Cardiac fibroblast (primary cell): ENCODE measurements around the gene PRIMA1.

Experiments used
- DNase-seq, 2 donors: peaks; one replicate each; pipeline versions ENCODE4 v3.0.0 to v3.0.0-alpha.2; 2010; ENCODE audit warnings: low read depth in 2 of 2
- H3K4me3 ChIP-seq, 2 donors: replicated peaks in 1 of 2; 1 replicate in 1 of 2; 2 replicates in 1 of 2; pipeline ENCODE4 v1.5.1; 2011; ENCODE audit warnings: low read depth in 2 of 2, low read length in 2 of 2, mild to moderate bottlenecking in 2 of 2, moderate library complexity in 1 of 2
- TF ChIP-seq, protein P1 (sequence below): IDR thresholded peaks from one replicate; pipeline ENCODE4 v1.5.1; 2011; ENCODE audit warnings: low read depth, mild to moderate bottlenecking, low read length, inconsistent platforms

Gene PRIMA1

GRCh38 chr14:93788293-93788542 lies at the start of gene PRIMA1:
PRIMA1 (minus strand) TSS chr14:93788485; CDS start chr14:93787718, 767 bp downstream.
- TF ChIP-seq, protein P1, sequence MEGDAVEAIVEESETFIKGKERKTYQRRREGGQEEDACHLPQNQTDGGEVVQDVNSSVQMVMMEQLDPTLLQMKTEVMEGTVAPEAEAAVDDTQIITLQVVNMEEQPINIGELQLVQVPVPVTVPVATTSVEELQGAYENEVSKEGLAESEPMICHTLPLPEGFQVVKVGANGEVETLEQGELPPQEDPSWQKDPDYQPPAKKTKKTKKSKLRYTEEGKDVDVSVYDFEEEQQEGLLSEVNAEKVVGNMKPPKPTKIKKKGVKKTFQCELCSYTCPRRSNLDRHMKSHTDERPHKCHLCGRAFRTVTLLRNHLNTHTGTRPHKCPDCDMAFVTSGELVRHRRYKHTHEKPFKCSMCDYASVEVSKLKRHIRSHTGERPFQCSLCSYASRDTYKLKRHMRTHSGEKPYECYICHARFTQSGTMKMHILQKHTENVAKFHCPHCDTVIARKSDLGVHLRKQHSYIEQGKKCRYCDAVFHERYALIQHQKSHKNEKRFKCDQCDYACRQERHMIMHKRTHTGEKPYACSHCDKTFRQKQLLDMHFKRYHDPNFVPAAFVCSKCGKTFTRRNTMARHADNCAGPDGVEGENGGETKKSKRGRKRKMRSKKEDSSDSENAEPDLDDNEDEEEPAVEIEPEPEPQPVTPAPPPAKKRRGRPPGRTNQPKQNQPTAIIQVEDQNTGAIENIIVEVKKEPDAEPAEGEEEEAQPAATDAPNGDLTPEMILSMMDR = no peak
- DNase-seq = no peak
- no peak within 1 kb of the TSS for H3K4me3 ChIP-seq

GRCh38 chr14:93834699-93835371 lies 46.5 kb upstream of the PRIMA1 start:
- TF ChIP-seq, protein P1 = no peak
- H3K4me3 ChIP-seq = no peak overlapping the region
- DNase-seq = no peak

GRCh38 chr14:93832665-93833064 lies 44.4 kb upstream of the PRIMA1 start:
- no peak for DNase-seq
- TF ChIP-seq, protein P1 = no peak
- H3K4me3 ChIP-seq = no peak overlapping the region

- TF ChIP-seq, protein P1 = no peak
- H3K4me3 ChIP-seq = no peak overlapping the region
- DNase-seq = no peak
Observed at GRCh38 chr14:93832081-93832480, 43.8 kb upstream of the PRIMA1 start.

- TF ChIP-seq, protein P1 = no peak
- no peak for DNase-seq
- no peak overlapping the region for H3K4me3 ChIP-seq
Observed at GRCh38 chr14:93830753-93831461, 42.6 kb upstream of the PRIMA1 start.

- TF ChIP-seq, protein P1 = no peak
- H3K4me3 ChIP-seq = no peak overlapping the region
- DNase-seq = no peak
Observed at GRCh38 chr14:93829839-93830481, 41.7 kb upstream of the PRIMA1 start.
